Kidney (tissue), 14 donors: ENCODE data around the gene NPHP4. TPM values are rescaled to one million over a fixed set of nuclear protein-coding genes. Genes with fewer than 3 reads are reported as not detected.

Source experiments
- DNase-seq, 5 donors: peaks; one replicate each; pipeline ENCODE4 v3.0.0-alpha.2; 2013 to 2020
- FAIRE-seq: peaks from 2 replicates; lab custom pipeline; 2012; peaks lifted over from hg19 to GRCh38; lab: Jason Lieb, UNC
- H3K27ac ChIP-seq, 2 donors: one replicate each; pipeline ENCODE4 v1.7.0; 2013; ENCODE audit warnings: low read depth in 2 of 2, low read length in 2 of 2, inconsistent platforms in 1 of 2
- H3K27me3 ChIP-seq: one replicate; pipeline ENCODE4 v1.7.1; 2013; ENCODE audit warnings: low read length, inconsistent platforms; ENCODE audit not compliant: control insufficient read depth, insufficient read depth
- H3K36me3 ChIP-seq, 3 donors: one replicate each; pipeline versions ENCODE4 v1.7.0 to v1.7.1; 2013; ENCODE audit warnings: low read length in 3 of 3, control low read depth in 1 of 3, inconsistent platforms in 1 of 3; ENCODE audit not compliant: insufficient read depth in 3 of 3, control insufficient read depth in 2 of 3
- H3K4me1 ChIP-seq, 3 donors: one replicate each; pipeline versions ENCODE4 v1.7.0 to v1.7.1; 2013; ENCODE audit warnings: low read length in 3 of 3, inconsistent platforms in 1 of 3, low read depth in 1 of 3; ENCODE audit not compliant: control insufficient read depth in 2 of 3, insufficient read depth in 2 of 3
- H3K4me3 ChIP-seq, 3 donors: one replicate each; pipeline versions ENCODE4 v1.7.0 to v1.8.1; 2013; ENCODE audit warnings: low read length in 3 of 3, control low read depth in 1 of 3, inconsistent platforms in 1 of 3
- H3K9ac ChIP-seq, 3 donors: one replicate each; pipeline versions ENCODE4 v1.7.0 to v1.7.1; 2013; ENCODE audit warnings: low read length in 3 of 3, control low read depth in 1 of 3, inconsistent platforms in 1 of 3
- H3K9me3 ChIP-seq, 3 donors: one replicate each; pipeline versions ENCODE4 v1.7.0 to v1.7.1; 2013; ENCODE audit warnings: low read length in 3 of 3, control low read depth in 1 of 3, inconsistent platforms in 1 of 3; ENCODE audit not compliant: control insufficient read depth in 2 of 3, insufficient read depth in 1 of 3
- intact Hi-C: fragments of 100-400 bp; cut with DNase I; formaldehyde crosslinking; loops from one replicate; pipeline ENCODE4 v1.11.1; 2022
- polyA plus RNA-seq: library from polyadenylated mRNA; stranded (reverse); fragments of 350-450 nt; fragmentation: Illumina TruSeq; extraction: RNeasy Lipid Tissue Mini Kit (QIAGEN cat#74804); gene quantifications from one replicate; pipeline ENCODE4 v1.2.3, GENCODE V29; 2014; ENCODE audit warnings: low read depth, low replicate concordance; ENCODE audit not compliant: insufficient read depth
- total RNA-seq: library from RNA; stranded (reverse); fragmentation: NEBNext Ultra II Directional; extraction: Animal tissue kit (Norgen Biotek cat#: 25700); gene quantifications from one replicate; pipeline ENCODE4 v1.2.1, GENCODE V29; 2021
- TF ChIP-seq, protein P1 (sequence below): IDR thresholded peaks from 3 replicates; pipeline ENCODE4 v1.5.1; 2012; ENCODE audit warnings: mild to moderate bottlenecking, moderate library complexity, borderline replicate concordance; ENCODE audit not compliant: insufficient read depth; ENCODE audit errors: extremely low read depth
- donor health status: control.
- donor health status: control.
- donor health status: control.
- donor health status: control.
- donor health status: control.
- donor health status: DM: yes; HTN: yes; CAD: no.
- donor health status: Normal renal cell carcinoma (clear cell type).

NPHP4 gene
- total and polyA plus RNA-seq, 2 donors from 2014 or later, result 2.9 to 16.1 TPM

DNA sequence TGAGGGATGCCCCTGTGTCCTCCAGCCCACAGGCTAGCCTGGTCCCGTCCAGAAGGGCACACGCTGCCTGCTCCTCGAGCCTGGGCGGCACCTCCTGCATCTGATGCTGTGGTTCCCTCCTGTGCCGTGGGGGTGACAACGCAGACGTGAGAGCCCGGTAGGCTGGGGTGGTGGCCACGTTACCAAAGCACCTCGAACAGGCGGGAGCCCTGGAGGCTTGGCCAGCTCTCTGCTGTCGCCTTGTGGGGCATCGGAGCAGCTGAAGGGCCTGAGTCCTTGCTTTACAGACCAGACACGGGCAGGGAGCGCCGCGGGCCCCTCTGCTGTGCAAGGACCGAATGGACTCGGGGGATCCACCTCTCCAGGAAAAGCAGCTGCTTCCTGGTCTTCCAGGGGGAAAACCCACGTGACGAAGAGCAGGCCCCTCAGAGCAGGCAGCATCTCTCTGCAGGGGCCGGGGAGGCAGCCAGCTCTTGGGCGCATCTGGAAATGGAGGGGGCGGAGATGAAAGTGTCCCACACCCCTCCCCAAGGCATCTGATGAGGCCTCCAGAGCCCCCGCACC lies 133.3 kb downstream of the NPHP4 start:
- TF ChIP-seq, protein P1, sequence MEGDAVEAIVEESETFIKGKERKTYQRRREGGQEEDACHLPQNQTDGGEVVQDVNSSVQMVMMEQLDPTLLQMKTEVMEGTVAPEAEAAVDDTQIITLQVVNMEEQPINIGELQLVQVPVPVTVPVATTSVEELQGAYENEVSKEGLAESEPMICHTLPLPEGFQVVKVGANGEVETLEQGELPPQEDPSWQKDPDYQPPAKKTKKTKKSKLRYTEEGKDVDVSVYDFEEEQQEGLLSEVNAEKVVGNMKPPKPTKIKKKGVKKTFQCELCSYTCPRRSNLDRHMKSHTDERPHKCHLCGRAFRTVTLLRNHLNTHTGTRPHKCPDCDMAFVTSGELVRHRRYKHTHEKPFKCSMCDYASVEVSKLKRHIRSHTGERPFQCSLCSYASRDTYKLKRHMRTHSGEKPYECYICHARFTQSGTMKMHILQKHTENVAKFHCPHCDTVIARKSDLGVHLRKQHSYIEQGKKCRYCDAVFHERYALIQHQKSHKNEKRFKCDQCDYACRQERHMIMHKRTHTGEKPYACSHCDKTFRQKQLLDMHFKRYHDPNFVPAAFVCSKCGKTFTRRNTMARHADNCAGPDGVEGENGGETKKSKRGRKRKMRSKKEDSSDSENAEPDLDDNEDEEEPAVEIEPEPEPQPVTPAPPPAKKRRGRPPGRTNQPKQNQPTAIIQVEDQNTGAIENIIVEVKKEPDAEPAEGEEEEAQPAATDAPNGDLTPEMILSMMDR, result no peak
- Histone ChIP-seq H3K9me3 (no peaks in the 10 kb centered on the region), H3K27ac (no peak overlapping the region), H3K4me1 (no peaks in the 10 kb centered on the region), H3K4me3 (no peak overlapping the region), H3K36me3 (peaks cover 0 to 6% (median 6%) of the 10 kb centered on the region in 3 donors), H3K9ac (no peak overlapping the region), H3K27me3 (no peaks in the 10 kb centered on the region)
- intact Hi-C loops, result no loop called here
- FAIRE-seq (no peak), DNase-seq (no peak)

DNA sequence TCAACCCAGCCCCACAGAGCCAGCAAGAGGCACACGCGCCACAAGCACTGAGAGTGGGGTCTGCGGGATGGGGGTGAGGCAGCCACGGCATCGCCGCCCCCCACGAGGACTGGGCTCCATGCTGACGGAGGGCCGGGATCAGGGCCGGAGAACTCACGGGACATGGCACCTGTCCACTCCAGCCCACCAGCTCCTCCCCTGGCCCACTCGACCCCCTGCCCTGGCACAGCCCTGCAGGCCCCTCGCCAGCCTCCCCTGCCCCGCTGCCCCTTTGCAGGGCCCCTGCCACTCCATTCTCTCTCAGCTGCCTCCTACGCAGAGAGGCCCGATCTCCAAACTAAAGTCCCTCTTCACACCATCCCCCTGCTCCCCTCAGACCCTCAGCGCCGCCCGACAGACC lies 134.0 kb downstream of the NPHP4 start:
- Histone ChIP-seq H3K9me3 (no peaks in the 10 kb centered on the region), H3K9ac (no peak overlapping the region), H3K4me3 (no peak overlapping the region), H3K36me3 (peaks cover 0 to 6% (median 4%) of the 10 kb centered on the region in 3 donors), H3K4me1 (no peaks in the 10 kb centered on the region), H3K27ac (no peak overlapping the region), H3K27me3 (no peaks in the 10 kb centered on the region)
- FAIRE-seq, result no peak
- TF ChIP-seq, protein P1, result no peak
- intact Hi-C loops, result no loop called here
- no peak for DNase-seq

DNA sequence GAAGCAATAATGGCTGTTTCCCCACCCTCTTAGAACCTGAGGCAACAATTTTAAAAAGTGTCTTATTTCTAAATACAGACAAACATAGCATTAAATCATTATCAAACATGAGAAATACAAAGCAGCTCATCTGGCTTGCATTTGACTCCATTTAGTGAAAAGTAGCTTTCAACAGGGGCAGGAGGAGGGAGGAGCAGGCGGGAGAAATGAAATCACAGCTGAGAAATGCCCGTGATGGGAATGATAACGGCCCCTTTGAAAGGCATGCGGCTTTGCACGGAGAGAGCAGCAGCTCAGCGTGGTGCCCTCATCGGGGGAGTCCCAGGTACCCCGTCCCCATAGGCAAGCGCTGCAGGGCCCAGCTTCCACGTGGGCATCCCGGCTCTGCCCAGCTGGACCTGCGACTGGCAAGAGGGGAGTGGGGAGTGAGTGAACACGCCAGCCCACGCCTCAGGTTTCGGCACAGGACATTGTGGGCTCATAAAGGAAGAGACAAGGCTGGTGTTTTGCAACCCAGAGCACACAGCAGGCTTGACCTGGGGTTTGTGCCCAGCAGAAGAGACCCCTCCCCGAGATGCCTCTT lies 134.6 kb downstream of the NPHP4 start:
- Histone ChIP-seq H3K4me3 (no peak overlapping the region), H3K27ac (no peak overlapping the region), H3K27me3 (no peaks in the 10 kb centered on the region), H3K9ac (no peak overlapping the region), H3K4me1 (no peaks in the 10 kb centered on the region), H3K9me3 (no peaks in the 10 kb centered on the region), H3K36me3 (peaks cover 0 to 6% (median 0%) of the 10 kb centered on the region in 3 donors)
- FAIRE-seq (no peak), DNase-seq (no peak)
- intact Hi-C loops, result no loop called here
- TF ChIP-seq, protein P1, result no peak

DNA sequence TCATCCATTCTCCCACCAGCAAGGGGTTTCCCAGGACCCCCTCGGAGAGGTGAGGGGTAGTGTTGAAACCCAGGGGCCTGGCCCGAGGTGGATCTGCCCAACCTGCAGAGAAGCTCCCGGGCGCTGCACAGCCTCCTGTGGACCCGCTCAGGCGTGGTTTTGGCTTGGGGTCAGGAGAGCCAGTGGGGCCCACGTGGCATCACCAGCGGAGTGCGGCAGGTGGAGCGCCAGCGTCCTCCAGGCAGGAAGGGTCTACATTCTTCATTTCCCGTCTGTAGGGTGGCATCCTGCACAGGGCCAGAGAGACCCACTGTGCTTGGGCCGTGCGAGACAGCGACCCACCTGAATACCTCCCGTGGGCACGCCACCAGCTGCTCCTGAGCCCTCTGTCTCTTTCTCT lies 135.2 kb downstream of the NPHP4 start:
- H3K27ac ChIP-seq, result no peak overlapping the region
- H3K9ac ChIP-seq, result no peak overlapping the region
- no peaks in the 10 kb centered on the region for H3K4me1 ChIP-seq
- no peak overlapping the region for H3K4me3 ChIP-seq
- no peaks in the 10 kb centered on the region for H3K27me3 ChIP-seq
- no peak for FAIRE-seq
- DNase-seq, result no peak
- intact Hi-C loops, result no loop called here
- H3K36me3 ChIP-seq, result peaks cover 0 to 6% (median 0%) of the 10 kb centered on the region in 3 donors
- no peaks in the 10 kb centered on the region for H3K9me3 ChIP-seq
- TF ChIP-seq, protein P1, result no peak
